GM12801 (cell line): ENCODE data around the gene UBE2N.

Experiments used
- TF ChIP-seq, protein P1 (sequence below): IDR thresholded peaks from one replicate; pipeline ENCODE4 v1.5.1; 2011; ENCODE audit warnings: control low read depth; ENCODE audit not compliant: insufficient read length; ENCODE audit errors: extremely low read depth

The UBE2N gene

DNA sequence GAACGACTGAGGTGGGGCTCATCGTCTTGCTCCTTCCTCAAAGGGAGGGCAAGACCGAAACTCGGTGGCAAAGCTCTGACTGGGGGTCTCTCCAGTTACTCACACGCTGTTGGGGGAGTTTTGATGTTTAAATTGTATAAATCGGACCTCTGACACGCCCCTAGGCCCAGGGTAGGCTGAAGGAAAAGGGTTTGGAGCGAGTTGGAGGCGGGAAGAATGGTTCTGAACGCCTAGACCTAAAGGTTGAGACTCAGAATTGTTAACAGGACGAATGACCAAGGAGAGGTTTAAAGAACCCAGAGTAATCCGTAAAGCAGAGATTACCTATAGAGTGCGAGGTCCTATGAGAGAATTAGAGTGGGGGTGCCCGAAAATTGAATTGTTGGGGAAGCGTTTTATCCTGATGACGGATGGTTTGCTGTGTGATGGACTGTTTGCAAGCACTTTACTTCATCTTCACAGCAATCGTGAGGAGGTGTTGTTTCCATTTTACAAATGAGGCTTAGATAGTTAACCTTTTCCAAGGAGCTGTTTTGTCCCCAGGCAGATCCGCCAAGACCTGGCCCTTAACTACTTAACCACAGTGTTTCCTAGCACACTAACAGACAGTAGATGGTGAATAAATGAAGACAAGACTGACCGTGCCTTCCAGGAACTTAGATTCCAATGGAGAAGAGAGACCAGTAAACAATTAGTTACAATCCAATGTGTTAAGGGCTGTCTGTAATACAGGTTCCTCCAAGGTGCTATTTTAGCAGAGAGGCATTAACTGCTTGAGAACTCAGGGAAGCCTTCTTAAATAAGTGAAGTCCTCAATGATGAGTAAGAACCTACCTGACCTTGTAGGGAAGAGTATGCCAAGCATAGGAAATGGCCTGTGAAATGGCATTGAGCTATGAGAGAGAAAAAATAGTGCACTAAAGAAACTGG, 929 bp upstream of the UBE2N start:
- TF ChIP-seq, protein P1, sequence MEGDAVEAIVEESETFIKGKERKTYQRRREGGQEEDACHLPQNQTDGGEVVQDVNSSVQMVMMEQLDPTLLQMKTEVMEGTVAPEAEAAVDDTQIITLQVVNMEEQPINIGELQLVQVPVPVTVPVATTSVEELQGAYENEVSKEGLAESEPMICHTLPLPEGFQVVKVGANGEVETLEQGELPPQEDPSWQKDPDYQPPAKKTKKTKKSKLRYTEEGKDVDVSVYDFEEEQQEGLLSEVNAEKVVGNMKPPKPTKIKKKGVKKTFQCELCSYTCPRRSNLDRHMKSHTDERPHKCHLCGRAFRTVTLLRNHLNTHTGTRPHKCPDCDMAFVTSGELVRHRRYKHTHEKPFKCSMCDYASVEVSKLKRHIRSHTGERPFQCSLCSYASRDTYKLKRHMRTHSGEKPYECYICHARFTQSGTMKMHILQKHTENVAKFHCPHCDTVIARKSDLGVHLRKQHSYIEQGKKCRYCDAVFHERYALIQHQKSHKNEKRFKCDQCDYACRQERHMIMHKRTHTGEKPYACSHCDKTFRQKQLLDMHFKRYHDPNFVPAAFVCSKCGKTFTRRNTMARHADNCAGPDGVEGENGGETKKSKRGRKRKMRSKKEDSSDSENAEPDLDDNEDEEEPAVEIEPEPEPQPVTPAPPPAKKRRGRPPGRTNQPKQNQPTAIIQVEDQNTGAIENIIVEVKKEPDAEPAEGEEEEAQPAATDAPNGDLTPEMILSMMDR = no peak

DNA sequence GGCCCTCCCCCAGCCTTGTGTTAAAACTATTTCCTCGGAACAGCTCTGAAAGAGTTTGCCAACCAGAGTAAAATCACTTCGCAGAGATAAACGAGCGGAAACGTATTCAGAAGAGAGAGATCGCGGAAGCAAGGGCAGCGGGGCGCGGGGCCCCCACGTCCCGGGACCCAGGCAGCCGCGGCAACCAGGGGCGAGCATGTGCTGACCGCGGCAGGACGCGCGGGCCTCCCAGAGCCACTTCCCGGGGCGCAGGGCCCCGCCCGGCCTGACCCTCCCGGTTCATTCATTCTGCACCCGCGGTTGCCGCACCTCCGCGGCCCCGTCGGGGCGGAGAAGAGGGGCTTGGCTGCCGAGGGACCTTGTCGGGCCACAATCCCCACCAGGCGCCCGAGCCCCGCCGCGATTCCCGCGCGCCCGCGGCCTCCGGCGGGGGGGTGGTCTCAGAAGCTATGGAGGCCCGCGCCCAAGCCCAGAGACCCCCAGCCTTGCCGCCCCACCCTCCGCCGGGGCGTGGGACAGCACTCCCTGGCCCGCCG, 598 bp downstream of the UBE2N start:
- TF ChIP-seq, protein P1 = no peak

DNA sequence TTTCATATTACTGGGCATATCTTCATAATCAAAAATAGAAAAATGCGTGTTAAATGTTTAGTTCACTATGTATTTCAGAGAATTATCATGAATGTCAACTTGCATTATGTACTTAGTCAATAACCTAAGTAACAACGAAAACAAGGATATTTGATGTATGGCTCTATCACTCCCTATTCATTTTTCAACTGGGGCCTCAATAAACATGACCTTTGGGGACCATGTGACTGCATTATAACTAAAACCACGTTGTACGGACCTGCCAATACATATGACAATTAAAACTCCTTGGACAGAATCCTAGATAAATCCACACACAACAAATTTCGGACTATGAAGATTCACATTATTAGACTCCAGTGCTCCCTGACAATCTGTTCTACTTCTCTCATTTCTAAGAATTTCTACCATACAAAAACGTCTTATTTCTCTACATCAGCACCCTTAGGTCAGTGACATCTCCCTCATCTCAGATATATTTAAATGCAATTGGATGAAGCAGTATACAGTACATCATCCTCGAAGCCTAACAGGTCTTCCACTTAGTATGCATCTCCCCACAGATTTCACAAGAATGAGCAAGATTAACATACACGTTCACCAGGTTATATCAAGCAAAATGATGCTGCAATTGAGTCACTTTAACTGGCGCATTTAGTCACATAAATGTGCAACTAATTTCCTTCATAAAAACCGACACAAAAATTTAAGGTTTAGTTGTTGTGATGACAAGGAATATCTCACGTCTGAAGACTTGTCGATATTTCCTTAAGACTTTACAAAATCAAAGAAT, 1.5 kb downstream of the UBE2N start:
- TF ChIP-seq, protein P1 = no peak

DNA sequence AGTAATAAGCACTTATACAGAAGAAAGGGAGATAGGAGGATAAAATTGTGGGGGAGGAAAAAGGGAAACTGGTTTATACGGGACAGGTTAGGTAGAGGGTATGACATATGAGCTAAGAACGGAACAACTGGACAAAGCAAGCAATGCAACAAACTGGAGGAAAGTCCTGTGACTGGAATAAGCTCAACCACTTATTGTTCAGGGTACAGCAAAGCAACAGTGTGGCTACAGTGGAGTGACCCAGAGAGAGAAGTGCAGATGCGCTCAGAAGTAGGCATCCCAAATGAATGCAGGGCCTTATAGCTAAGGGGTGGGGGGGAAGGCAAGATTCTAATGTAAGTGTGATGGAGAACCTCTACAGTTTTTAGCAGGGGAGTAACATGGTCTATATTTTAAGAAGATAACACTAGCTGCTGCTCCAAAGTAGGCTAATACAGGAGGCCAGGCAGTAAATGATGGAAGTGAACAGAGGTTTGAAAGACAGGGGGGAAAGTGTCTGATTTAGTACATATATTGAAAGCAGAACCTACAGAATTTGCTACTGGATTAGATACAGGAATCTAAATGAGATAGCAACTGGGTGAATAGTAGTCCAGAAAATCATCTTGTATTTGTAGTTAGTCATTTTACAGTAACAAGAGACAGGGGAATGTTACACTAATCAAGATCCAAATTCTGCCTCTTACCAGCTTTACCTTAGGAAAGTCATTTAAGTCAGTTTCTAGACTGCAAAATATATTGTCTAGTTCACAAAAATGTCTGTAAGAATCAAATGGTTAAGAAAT, 3.3 kb downstream of the UBE2N start:
- TF ChIP-seq, protein P1 = no peak

DNA sequence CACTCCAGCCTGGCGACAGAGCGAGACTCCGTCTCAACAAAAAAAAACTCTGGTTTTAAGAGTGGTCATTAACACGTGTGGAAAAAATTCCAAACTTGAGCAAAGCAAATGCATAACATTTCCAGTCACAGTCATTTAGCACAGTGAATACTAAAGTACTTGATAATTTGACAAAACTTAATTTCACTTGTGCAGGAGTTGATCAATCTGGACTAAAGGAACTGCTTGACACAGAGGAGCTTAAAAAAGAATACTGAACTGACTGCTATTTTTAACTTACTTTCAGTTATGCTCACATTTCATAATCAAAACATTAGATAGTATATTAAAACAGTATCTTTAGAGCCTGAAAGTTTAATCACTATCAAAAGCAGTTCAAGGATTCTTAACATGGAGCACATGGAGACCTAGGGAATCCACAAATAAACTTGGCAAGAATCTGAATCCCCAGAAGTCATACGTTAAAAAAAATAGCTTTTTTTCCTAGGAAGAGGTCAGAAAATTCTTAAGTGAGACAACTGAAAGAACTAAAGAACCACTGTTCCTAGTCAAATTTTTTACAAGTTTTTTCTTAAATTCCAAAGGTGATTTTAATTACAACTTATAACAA, 7.4 kb downstream of the UBE2N start:
- TF ChIP-seq, protein P1 = no peak

DNA sequence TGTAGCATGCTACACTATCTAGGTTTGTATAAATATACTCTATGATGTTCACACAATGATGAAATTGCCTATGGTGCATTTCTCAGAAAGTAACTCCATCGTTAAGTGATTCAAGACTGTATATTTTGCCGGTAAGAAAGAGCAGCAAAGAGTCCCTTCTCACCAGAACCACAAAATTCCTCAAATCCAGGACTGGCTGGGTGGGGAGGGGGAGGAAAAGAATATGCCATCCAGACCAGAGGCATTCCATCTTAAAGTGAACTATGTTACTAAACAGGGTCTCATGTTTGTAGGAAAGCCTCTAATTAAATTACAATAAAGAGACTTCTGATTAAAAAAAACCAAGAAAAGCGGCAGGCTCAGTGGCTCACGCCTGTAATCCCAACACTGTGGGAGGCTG, 11.5 kb downstream of the UBE2N start:
- TF ChIP-seq, protein P1 = no peak
